Activated CD8-positive, alpha-beta memory T cell treated with anti-CD3 and anti-CD28 coated beads, Interleukin-2, amount 50 U/mL, for 24 hours (primary cell): ENCODE data around the gene HIP1R.

Source experiments
- DNase-seq: peaks from one replicate; pipeline ENCODE4 v3.0.0-alpha.2; 2020; ENCODE audit errors: extremely low read depth

Gene HIP1R

GRCh38 chr12:122847516-122847836 lies 12.2 kb downstream of the HIP1R start:
- no peak for DNase-seq

DNA sequence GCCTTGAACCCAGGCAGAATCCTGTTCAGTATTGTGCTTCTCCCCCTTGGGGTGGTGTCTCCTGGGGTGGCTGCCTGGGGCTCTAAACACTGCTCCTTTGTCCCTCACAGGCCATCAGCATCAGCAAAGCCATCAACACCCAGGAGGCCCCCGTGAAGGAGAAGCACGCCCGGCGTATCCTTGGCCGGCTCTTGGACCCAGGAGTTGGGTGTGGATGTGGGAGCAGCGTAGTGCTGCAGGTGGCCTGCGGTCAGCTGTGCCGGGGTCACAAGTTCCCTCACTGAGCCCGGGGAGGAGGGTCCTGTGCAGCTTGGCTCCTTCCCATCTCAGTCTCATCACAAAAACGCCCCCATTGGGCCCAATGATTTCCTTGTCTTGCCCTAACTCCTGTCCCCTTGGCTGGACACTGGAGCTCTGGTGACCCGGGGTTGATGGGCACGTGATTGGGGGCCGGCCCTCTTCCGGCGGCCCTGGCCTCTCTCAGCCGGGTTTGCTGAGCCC lies 12.7 kb downstream of the HIP1R start:
- DNase-seq: no peak

GRCh38 chr12:122848471-122849351 lies 13.5 kb downstream of the HIP1R start:
- no peak for DNase-seq

GRCh38 chr12:122849352-122850047 lies 14.2 kb downstream of the HIP1R start:
- no peak for DNase-seq

GRCh38 chr12:122850048-122850445 lies 14.8 kb downstream of the HIP1R start:
- DNase-seq: no peak

DNA sequence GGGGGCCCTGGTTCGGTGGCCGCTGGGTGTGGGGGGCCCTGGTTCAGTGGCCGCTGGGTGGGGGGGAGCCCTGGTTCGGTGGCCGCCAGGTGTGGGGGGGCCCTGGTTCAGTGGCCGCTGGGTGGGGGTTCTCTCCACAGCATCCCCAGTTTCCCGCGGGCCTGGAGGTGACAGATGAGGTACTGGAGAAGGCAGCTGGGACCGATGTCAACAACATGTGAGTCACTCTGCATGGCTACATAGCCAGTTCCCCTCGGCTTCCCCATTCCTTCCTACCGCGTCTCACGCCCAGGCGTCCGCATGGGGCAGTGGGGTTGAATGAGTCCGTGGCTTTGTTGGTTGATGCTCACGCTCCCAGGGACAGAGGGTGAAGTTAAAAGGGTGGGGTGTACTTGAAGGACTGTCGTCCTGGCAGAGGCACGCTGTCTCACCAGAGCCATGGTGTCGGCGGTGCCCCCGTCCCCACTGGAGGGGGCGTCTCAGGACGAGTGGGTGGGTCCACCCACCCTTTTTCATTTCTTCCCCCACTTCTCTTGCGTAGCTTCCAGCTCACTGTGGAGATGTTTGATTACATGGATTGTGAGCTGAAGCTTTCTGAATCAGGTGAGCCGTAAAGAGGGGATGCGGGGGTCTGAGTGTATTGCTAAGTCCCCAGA lies 15.6 kb downstream of the HIP1R start:
- no peak for DNase-seq

GRCh38 chr12:122851820-122852219 lies 16.6 kb downstream of the HIP1R start:
- no peak for DNase-seq

DNA sequence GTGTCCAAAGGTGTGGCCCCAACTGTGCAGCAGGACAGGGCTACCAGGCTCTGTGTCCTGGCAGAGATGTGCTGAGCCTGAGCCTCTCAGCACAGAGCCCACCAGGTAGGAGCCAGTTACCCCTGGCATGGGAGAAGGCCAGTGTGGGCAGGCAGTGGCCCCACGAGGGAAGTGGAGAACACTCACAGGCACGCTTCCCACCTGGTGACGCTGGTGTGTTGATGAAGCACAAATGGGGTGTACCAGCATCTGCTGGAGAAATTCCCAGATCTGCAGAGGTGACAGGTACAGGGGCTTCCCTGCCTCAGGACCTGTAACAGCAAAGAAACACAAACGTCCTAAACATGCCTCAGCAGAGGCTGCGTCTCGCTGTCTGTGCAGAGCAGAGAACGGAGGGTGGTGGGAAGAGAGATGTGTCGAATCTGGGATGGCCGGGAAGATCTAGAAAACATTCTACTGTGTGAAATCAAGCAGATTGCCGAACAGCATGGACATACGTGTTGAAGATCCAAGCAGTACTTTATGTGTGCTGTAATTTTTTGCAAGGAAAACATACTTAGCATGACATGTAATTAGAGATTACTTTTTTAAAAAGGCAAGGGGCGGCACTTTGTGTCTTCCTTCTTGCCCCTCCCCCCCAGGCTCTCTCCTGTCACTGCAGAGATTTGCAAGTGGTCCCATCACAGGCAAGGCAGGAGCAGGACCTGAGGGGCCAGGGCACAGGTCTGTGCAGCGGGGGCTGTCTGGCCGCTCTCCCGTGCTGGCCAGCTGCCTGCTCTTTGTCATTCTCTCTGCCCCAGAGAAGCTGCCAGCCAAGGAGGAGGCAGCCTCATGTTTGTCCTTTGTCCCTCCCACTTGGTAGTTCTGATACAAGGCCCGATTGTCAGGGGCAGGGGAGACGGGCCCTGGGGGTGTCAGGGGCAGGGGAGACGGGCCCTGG lies 17.3 kb downstream of the HIP1R start:
- DNase-seq: no peak

DNA sequence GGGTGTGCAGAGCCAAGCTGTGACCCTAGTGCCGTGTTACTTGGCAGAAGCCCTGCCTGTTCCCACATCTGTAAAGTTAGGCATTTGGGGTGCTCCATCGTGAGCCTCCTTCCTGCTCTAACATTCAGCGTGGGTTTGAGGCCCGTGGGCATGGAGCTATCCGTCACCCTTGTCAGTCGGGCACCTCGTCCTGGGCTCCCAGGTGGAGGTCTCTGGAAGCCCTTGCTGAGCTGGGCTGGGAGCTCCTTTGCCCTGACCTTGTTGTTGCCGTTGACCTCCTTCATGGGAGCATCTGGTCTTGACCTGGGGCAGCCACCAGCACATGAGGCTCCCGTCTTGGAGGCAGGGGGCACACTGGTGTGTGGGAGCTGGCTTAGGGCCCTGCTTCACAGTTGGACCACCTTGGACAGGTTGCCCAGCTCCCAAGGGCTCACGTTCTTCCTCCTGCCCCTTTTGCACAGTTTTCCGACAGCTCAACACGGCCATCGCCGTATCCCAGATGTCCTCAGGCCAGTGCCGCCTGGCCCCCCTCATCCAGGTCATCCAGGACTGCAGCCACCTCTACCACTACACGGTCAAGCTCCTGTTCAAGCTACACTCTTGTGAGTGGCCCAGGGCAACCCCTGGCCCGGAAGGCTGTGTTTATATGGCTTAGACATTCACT lies 18.5 kb downstream of the HIP1R start:
- no peak for DNase-seq

DNA sequence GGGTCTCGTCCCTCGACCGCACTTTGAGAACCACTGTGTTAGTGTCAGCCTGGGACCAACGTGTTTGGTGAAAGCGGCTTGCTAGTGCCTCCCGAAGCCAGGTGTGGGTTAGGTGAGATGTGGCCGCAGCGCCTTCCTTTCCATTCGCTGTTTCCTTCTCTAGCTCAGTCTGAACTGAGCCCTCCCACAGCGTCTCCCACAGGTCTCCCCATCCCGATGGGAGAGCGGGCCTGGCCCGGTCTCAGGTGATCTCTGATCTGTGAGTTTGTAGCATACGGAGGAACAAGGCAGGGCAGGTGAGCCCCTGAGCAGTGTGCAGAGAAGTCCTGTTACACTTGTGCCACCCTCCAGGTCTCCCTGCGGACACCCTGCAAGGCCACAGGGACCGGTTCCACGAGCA lies 19.3 kb downstream of the HIP1R start:
- no peak for DNase-seq

- DNase-seq: no peak
These were observed 20.0 kb downstream of the HIP1R start for GRCh38 chr12:122855071-122855829.

DNA sequence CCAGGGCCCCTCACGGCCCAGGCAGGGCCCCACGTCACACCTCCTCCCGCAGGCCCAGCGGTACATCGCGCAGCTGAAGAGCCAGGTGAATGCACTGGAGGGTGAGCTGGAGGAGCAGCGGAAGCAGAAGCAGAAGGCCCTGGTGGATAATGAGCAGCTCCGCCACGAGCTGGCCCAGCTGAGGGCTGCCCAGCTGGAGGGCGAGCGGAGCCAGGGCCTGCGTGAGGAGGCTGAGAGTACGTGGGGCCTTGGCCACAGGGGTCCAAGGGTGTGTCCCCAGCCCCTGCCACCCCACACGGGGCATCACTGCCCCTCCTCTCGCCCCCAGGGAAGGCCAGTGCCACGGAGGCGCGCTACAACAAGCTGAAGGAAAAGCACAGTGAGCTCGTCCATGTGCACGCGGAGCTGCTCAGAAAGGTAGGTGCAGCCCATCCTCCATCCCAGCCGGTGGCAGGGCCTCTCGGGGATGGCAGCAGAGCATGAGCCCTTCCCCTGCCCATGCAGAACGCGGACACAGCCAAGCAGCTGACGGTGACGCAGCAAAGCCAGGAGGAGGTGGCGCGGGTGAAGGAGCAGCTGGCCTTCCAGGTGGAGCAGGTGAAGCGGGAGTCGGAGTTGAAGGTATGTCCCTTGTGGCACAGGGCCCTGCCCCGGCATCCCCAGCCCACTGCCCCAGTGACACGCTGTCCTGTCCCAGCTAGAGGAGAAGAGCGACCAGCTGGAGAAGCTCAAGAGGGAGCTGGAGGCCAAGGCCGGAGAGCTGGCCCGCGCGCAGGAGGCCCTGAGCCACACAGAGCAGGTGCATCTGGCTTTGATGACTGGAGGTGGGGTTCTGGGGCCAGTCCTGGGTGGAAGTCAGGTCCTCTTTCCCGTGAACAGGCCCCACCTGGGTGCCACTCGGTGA lies 20.9 kb downstream of the HIP1R start:
- DNase-seq: no peak

GRCh38 chr12:122856999-122857671 lies 21.9 kb downstream of the HIP1R start:
- no peak for DNase-seq

DNA sequence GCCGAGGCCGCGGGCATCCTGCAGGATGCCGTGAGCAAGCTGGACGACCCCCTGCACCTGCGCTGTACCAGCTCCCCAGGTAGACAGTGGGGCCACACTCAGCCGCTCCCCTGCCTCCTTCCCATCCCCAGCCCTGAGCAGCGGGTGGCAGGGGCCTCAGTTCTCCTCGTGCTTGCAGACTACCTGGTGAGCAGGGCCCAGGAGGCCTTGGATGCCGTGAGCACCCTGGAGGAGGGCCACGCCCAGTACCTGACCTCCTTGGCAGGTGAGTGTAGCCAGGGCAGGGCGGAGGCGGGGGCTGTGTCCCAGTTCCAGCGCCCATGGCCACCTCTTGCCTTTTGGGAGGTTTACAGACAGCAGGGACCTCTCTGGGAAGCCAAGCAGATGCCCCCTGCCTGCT lies 22.9 kb downstream of the HIP1R start:
- no peak for DNase-seq

- DNase-seq: no peak
These were observed 23.5 kb downstream of the HIP1R start for GRCh38 chr12:122858591-122859302.

DNA sequence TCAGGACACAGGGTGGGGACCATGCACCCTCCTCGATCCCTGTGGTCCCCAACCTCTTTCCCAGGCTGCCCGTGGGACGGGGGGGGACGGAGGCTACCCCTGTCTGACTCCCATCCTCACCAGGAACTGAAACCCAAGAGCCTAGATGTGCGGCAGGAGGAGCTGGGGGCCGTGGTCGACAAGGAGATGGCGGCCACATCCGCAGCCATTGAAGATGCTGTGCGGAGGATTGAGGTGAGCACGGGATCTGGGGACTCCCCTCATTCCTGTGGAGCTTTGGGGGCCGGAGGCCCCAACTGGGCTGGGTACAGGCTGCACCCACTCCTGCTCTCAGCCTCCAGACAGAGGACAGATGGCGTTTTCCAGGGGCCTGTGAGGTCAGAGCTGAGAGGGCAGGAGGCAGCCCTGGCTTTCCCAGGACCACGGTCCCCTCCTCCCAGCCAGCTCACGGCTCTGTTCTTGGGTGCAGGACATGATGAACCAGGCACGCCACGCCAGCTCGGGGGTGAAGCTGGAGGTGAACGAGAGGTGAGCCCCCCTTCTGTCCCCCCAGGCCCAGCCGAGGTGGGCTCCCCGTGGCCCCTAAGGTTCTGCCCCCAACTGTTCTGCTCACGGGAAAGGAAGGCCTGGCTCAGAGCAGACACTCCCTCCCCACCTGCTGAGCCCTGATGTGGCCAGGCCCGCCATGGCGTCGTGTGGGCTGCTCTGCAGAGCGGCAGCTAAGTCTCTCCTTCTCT lies 24.2 kb downstream of the HIP1R start:
- DNase-seq: no peak
